Measurements from ENCODE around the gene MEGF11.

The MEGF11 gene

DNA sequence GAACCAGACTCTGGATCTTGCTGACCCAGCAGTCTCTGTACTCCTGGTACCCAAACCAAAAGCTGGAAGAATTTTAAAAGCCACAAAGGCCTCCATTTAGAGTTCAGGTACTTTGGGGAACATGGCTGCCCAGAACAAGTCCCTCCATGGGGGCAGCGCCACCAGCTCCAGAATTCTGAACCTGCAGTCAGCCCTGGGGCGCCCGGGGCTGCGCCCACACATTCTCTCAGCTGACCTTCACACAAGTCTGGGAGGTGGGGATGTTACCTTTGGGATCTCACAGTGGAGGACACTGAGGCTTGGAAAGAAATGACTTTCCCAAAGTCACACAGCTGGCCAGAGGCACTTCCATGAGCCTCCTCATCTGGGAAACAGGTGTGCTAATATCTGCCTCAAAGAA, 229.4 kb downstream of the MEGF11 start:
- Histone ChIP-seq H3K27me3 (ENCODE audit: insufficient read depth, low read length) (no peaks in the 10 kb centered on the region), H3K4me2 (ENCODE audit: low read length) (no peak overlapping the region)

DNA sequence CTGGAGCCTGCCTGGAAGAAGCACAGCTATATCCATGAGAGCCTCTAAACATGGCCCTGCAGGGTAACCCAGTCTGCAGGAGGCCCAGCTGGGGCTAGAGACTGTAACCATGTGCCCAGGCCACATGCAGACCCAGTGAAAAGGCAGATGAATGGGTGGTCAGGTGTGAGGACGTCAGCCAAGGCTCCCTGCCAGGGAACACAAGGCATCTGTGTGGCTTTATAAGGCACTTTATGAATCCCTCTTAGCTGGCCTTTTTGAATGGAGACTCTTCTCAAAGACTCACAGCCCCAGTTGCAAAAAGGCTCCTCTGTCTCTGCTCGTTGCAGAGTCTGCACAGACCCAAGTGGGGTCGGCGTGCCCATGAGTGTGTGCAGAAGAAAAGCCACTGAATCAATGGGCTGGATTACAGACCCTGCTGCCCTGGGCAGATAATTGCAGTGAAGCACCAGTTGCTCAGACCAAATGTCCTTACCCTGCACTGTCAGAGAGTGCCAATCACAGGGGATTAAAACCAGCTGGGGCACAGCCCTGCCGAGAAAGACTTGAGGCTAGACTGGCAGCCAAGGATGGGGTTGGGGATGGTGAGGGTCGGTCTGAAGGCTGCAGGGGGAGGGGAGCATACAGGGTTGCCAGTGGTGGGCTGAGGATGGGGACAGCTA, 230.1 kb downstream of the MEGF11 start:
- TF ChIP-seq, protein P1, sequence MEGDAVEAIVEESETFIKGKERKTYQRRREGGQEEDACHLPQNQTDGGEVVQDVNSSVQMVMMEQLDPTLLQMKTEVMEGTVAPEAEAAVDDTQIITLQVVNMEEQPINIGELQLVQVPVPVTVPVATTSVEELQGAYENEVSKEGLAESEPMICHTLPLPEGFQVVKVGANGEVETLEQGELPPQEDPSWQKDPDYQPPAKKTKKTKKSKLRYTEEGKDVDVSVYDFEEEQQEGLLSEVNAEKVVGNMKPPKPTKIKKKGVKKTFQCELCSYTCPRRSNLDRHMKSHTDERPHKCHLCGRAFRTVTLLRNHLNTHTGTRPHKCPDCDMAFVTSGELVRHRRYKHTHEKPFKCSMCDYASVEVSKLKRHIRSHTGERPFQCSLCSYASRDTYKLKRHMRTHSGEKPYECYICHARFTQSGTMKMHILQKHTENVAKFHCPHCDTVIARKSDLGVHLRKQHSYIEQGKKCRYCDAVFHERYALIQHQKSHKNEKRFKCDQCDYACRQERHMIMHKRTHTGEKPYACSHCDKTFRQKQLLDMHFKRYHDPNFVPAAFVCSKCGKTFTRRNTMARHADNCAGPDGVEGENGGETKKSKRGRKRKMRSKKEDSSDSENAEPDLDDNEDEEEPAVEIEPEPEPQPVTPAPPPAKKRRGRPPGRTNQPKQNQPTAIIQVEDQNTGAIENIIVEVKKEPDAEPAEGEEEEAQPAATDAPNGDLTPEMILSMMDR (IDR thresholded peaks at IDR 0.05; ENCODE audit: low read length): no peak
- TF ChIP-seq EZH2 (IDR thresholded peaks at IDR 0.05; ENCODE audit: borderline replicate concordance, low read length): no peak
- Histone ChIP-seq H3F3A (ENCODE audit: insufficient read depth, low read length) (no peaks in the 10 kb centered on the region), H3K27me3 (ENCODE audit: insufficient read depth, low read length) (no peaks in the 10 kb centered on the region), H2AFZ (ENCODE audit: low read length) (no peak overlapping the region), H3K9me2 (ENCODE audit: low read depth, low read length) (no peaks in the 10 kb centered on the region), H3K36me3 (ENCODE audit: insufficient read depth, low read length) (peaks cover 6% of the 10 kb centered on the region; the same call in 1 of the 2 replicates), H3K79me2 (ENCODE audit: insufficient read depth, low read length) (no peaks in the 10 kb centered on the region), H3K27ac (ENCODE audit: low read depth, low read length, poor library complexity, severe bottlenecking) (no peak overlapping the region), H3K4me1 (ENCODE audit: insufficient read depth, low read length, severe bottlenecking) (peaks cover 20% of the 10 kb centered on the region), H3K4me2 (ENCODE audit: low read length) (no peak overlapping the region), H3K9ac (ENCODE audit: low read length) (no peak overlapping the region), H4K20me1 (ENCODE audit: insufficient read depth, low read length) (no peaks in the 10 kb centered on the region), H3K9me3 (ENCODE audit: low read length) (no peaks in the 10 kb centered on the region), H3K4me3 (ENCODE audit: low read depth, low read length, poor library complexity, severe bottlenecking) (no peak overlapping the region)

More for the DNA sequence above, 229.4 kb downstream of the MEGF11 start:
- H3K9ac ChIP-seq (ENCODE audit: low read length): no peak overlapping the region
- H3K9me3 ChIP-seq (ENCODE audit: low read length): no peaks in the 10 kb centered on the region
- H2AFZ ChIP-seq (ENCODE audit: low read length): no peak overlapping the region
- H3K36me3 ChIP-seq (ENCODE audit: insufficient read depth, low read length): peaks cover 6% of the 10 kb centered on the region; the same call in 1 of the 2 replicates
- H3K4me1 ChIP-seq (ENCODE audit: insufficient read depth, low read length, severe bottlenecking): peaks cover 20% of the 10 kb centered on the region
- H3K9me2 ChIP-seq (ENCODE audit: low read depth, low read length): no peaks in the 10 kb centered on the region
- no peak for TF ChIP-seq EZH2 (IDR thresholded peaks at IDR 0.05; ENCODE audit: borderline replicate concordance, low read length)
- TF ChIP-seq, protein P1 (IDR thresholded peaks at IDR 0.05; ENCODE audit: low read length): no peak
- no peak overlapping the region for H3K4me3 ChIP-seq (ENCODE audit: low read depth, low read length, poor library complexity, severe bottlenecking)
- no peak overlapping the region for H3K27ac ChIP-seq (ENCODE audit: low read depth, low read length, poor library complexity, severe bottlenecking)
- H3F3A ChIP-seq (ENCODE audit: insufficient read depth, low read length): no peaks in the 10 kb centered on the region
- H4K20me1 ChIP-seq (ENCODE audit: insufficient read depth, low read length): no peaks in the 10 kb centered on the region
- no peaks in the 10 kb centered on the region for H3K79me2 ChIP-seq (ENCODE audit: insufficient read depth, low read length)

DNA sequence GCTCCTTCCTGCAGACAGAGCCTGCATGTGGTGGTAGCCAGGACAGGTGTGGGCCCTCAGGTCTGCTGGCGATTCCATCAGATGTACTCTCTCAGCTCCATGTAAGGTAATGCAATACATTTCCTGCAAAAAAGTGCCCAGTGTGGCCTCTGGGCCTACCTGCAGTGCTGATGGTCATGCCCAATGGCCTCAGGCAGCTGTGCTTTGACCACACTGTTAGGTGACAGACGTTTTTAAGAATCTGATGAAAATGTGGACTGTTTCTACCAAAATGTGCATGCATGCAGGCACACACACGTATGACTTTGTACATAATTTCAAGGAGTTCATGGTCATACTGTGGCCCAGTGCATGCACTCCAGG, 231.4 kb downstream of the MEGF11 start:
- H3K9me3 ChIP-seq (ENCODE audit: low read length): no peaks in the 10 kb centered on the region
- H3F3A ChIP-seq (ENCODE audit: insufficient read depth, low read length): no peaks in the 10 kb centered on the region
- no peaks in the 10 kb centered on the region for H4K20me1 ChIP-seq (ENCODE audit: insufficient read depth, low read length)
- H3K4me2 ChIP-seq (ENCODE audit: low read length): no peak overlapping the region
- no peak overlapping the region for H3K27ac ChIP-seq (ENCODE audit: low read depth, low read length, poor library complexity, severe bottlenecking)
- no peak overlapping the region for H2AFZ ChIP-seq (ENCODE audit: low read length)
- H3K4me3 ChIP-seq (ENCODE audit: low read depth, low read length, poor library complexity, severe bottlenecking): no peak overlapping the region
- H3K79me2 ChIP-seq (ENCODE audit: insufficient read depth, low read length): no peaks in the 10 kb centered on the region
- no peaks in the 10 kb centered on the region for H3K9me2 ChIP-seq (ENCODE audit: low read depth, low read length)
- TF ChIP-seq, protein P1 (IDR thresholded peaks at IDR 0.05; ENCODE audit: low read length): no peak
- TF ChIP-seq EZH2 (IDR thresholded peaks at IDR 0.05; ENCODE audit: borderline replicate concordance, low read length): no peak
- H3K27me3 ChIP-seq (ENCODE audit: insufficient read depth, low read length): no peaks in the 10 kb centered on the region
- H3K4me1 ChIP-seq (ENCODE audit: insufficient read depth, low read length, severe bottlenecking): peaks cover 11% of the 10 kb centered on the region
- H3K36me3 ChIP-seq (ENCODE audit: insufficient read depth, low read length): peaks cover 6% of the 10 kb centered on the region; the same call in 1 of the 2 replicates
- H3K9ac ChIP-seq (ENCODE audit: low read length): no peak overlapping the region
